Body of pancreas (tissue), 4 donors: ENCODE data around the gene BRMS1. TPM values are rescaled to one million over a fixed set of nuclear protein-coding genes. Genes with fewer than 3 reads are reported as not detected.
A peak's percentile ranks its signal among the peaks of the same experiment; 100 is the strongest.

Source experiments
- ATAC-seq: fragments of 150-250 bp; one replicate; pipeline ENCODE4 v1.9.1; 2016
- DNase-seq, 4 donors: peaks; one replicate each; pipeline ENCODE4 v3.0.0-alpha.2; 2019
- H3K27ac ChIP-seq, 4 donors: fragments of 200-600 bp; sonication (generic); 1 replicate in 3 of 4; 2 replicates in 1 of 4; pipeline versions ENCODE4 v1.5.1 to v1.6.1; 2016 to 2019; ENCODE audit warnings: mild to moderate bottlenecking in 1 of 4, mixed read lengths in 1 of 4, moderate library complexity in 1 of 4
- H3K27me3 ChIP-seq, 2 donors: fragments of 200-600 bp; sonication (generic); one replicate each; pipeline ENCODE4 v1.6.0; 2016; ENCODE audit warnings: mild to moderate bottlenecking in 1 of 2
- H3K36me3 ChIP-seq, 2 donors: fragments of 200-600 bp; sonication (generic); replicated peaks in 1 of 2; 2 replicates each; pipeline ENCODE4 v1.5.1; 2016; ENCODE audit warnings: low read depth in 2 of 2; ENCODE audit not compliant: insufficient read depth in 1 of 2
- H3K4me1 ChIP-seq: fragments of 200-600 bp; sonication (generic); one replicate; pipeline ENCODE4 v1.6.0; 2016
- H3K4me3 ChIP-seq, 2 donors: fragments of 200-600 bp; sonication (generic); 1 replicate in 1 of 2; 2 replicates in 1 of 2; pipeline ENCODE4 v1.5.1; 2016 to 2019
- H3K9me3 ChIP-seq, 3 donors: fragments of 200-600 bp; sonication (generic); 1 replicate in 2 of 3; 2 replicates in 1 of 3; pipeline ENCODE4 v1.5.1; 2016
- CTCF ChIP-seq, 7 experiments: fragments of 450-650 bp in 4 of 7; fragments of 200-600 bp in 3 of 7; sonication (generic) in 3 of 7; IDR thresholded peaks; one replicate each; pipeline ENCODE4 v1.5.1; 2016 to 2019; ENCODE audit warnings: antibody characterized with exemption in 7 of 7
- POLR2A ChIP-seq, 3 donors: fragments of 450-650 bp; IDR thresholded peaks; one replicate each; pipeline ENCODE4 v1.6.1; 2016; ENCODE audit warnings: antibody characterized with exemption in 3 of 3, mild to moderate bottlenecking in 2 of 3
- WGBS, 2 donors: methylation state at CpG; one replicate each; pipeline ENCODE4 v1.1.5; 2017; 5-methylcytosine and 5-hydroxymethylcytosine counted together
- intact Hi-C: fragments of 100-400 bp; cut with DNase I; formaldehyde crosslinking; loops from one replicate; pipeline ENCODE4 v1.15.1; 2023
- small RNA-seq: library from RNA; depleted of rRNA; stranded (forward); fragments of <200 nt; gene quantifications from one replicate; pipeline ENCODE3, GENCODE V24; 2016
- total RNA-seq, 2 donors: library from RNA; depleted of rRNA; stranded (reverse); fragments of >200 nt; gene quantifications; one replicate each; pipeline ENCODE4 v1.1.0, GENCODE V29; 2016

BRMS1 gene
- total RNA-seq, 2 donors from 2014 or later, result 19.4 to 23.1 TPM

- Histone ChIP-seq H3K27me3 (no peaks in the 10 kb centered on the region), H3K4me3 (peak within 1 kb of the TSS; percentile 65 to 66), H3K4me1 (peaks cover 45% of the 10 kb centered on the region), H3K27ac (peak within 1 kb of the TSS; percentile 96 to 99 (median 98)), H3K9me3 (no peaks in the 10 kb centered on the region), H3K36me3 (peaks cover 0 to 2% of the 10 kb centered on the region in 2 donors)
- intact Hi-C loops, result no loop called here
- peak; percentile 95 for ATAC-seq
- TF ChIP-seq POLR2A (IDR thresholded peaks at IDR 0.05), result peak; percentile 96 to 97 (median 97)
- peak in 2 of 7 experiments; percentile 9 to 23 for TF ChIP-seq CTCF (IDR thresholded peaks at IDR 0.05)
- 0% methylated on average over 1 to 86 of the region's 87 CpGs for WGBS, 2 donors
- peak; percentile 99 to 100 (median 100) for DNase-seq
Measured at GRCh38 chr11:66288671-66289547, 56.0 kb downstream of the BRMS1 start, which contains the start of gene YIF1A. YIF1A (minus strand) TSS chr11:66289143; CDS start chr11:66288985, 158 bp downstream.

- peak in 1 of 4 donors; percentile 28 for DNase-seq
- peaks cover 0 to 2% of the 10 kb centered on the region in 2 donors for H3K36me3 ChIP-seq
- WGBS, 2 donors, result 28 to 32% methylated on average over 17 to 20 of the region's 20 CpGs
- peaks cover 45% of the 10 kb centered on the region for H3K4me1 ChIP-seq
- intact Hi-C loops, result no loop called here
- no peak for ATAC-seq
- H3K4me3 ChIP-seq, result peak overlapping the region; percentile 65 to 66
- peak overlapping the region; percentile 96 to 99 (median 98) for H3K27ac ChIP-seq
- TF ChIP-seq POLR2A (IDR thresholded peaks at IDR 0.05) (no peak), CTCF (IDR thresholded peaks at IDR 0.05) (no peak)
- H3K9me3 ChIP-seq, result no peaks in the 10 kb centered on the region
- H3K27me3 ChIP-seq, result no peaks in the 10 kb centered on the region
Measured at GRCh38 chr11:66287889-66288670, 56.8 kb downstream of the BRMS1 start.

Small RNA genes lying within 50 kb of the gene (small RNA-seq; reads per million reads assigned to genes)
- gene RF00017 (not detected), gene RNU1-84P (not detected)

Other genes with a start within 250 kb of the BRMS1 start
- 10 to 100 TPM; 13.5 to 16.5 TPM for gene KLC2, start 87.4 kb downstream of the BRMS1 start, total RNA-seq
- 10 to 100 TPM; 67.7 to 74.5 TPM for gene RAB1B, start 76.5 kb downstream of the BRMS1 start, total RNA-seq
- gene CNIH2, start 66.9 kb downstream of the BRMS1 start, total RNA-seq, result 1 to 10 TPM; 3.6 to 4.6 TPM
- 10 to 100 TPM; 63.6 to 91.6 TPM for gene YIF1A, start 56.0 kb downstream of the BRMS1 start, total RNA-seq
- gene TMEM151A, start 53.2 kb downstream of the BRMS1 start, total RNA-seq, result 1 to 10 TPM; 1.6 to 2.1 TPM
- 10 to 100 TPM; 10.6 to 86.0 TPM for gene CD248, start 28.1 kb downstream of the BRMS1 start, total RNA-seq
- gene RIN1, start 8.7 kb downstream of the BRMS1 start, total RNA-seq, result 10 to 100 TPM in 1 of 2 donors, under 1 TPM in 1; 0.99 to 11.4 TPM
- gene B4GAT1, start 2.5 kb upstream of the BRMS1 start, total RNA-seq, result 10 to 100 TPM; 17.8 to 20.8 TPM
- gene SLC29A2, start 26.7 kb upstream of the BRMS1 start, total RNA-seq, result 10 to 100 TPM in 1 of 2 donors, 1 to 10 TPM in 1; 5.4 to 14.2 TPM
- gene NPAS4, start 75.9 kb upstream of the BRMS1 start, total RNA-seq, result not detected
- 10 to 100 TPM; 20.8 to 22.1 TPM for gene MRPL11, start 93.7 kb upstream of the BRMS1 start, total RNA-seq
- gene PELI3, start 121.8 kb upstream of the BRMS1 start, total RNA-seq, result 10 to 100 TPM in 1 of 2 donors, 1 to 10 TPM in 1; 7.6 to 10.9 TPM
- gene DPP3, start 135.3 kb upstream of the BRMS1 start, total RNA-seq, result 10 to 100 TPM; 15.8 to 52.4 TPM
- gene BBS1, start 165.5 kb upstream of the BRMS1 start, total RNA-seq, result 10 to 100 TPM; 49.0 to 58.0 TPM
- 10 to 100 TPM; 15.8 to 22.3 TPM for gene ZDHHC24, start 200.9 kb upstream of the BRMS1 start, total RNA-seq
- gene ACTN3, start 201.8 kb upstream of the BRMS1 start, total RNA-seq, result not detected
- 10 to 100 TPM; 55.8 to 61.3 TPM for gene CTSF, start 223.5 kb upstream of the BRMS1 start, total RNA-seq
- gene CCDC87, start 248.0 kb upstream of the BRMS1 start, total RNA-seq, result under 1 TPM in 1 of 2 donors, not detected in 1; under 0.01 TPM
- gene CCS, start 248.1 kb upstream of the BRMS1 start, total RNA-seq, result 10 to 100 TPM; 26.5 to 33.9 TPM